H1 (cell line): ENCODE results near the gene NOTUM.
A peak's percentile ranks its signal among the peaks of the same experiment; 100 is the strongest.

ENCODE experiments used
- ASH2L ChIP-seq: fragments of 200-600, 300-600 bp; sonication (generic); IDR thresholded peaks from one replicate; pipeline ENCODE4 v1.7.1; 2017; ENCODE audit warnings: low read length
- CTBP2 ChIP-seq: IDR thresholded peaks from 2 replicates; pipeline ENCODE4 v1.7.0; 2011; ENCODE audit warnings: borderline replicate concordance, mild to moderate bottlenecking, moderate library complexity, mixed read lengths, low read length; ENCODE audit not compliant: insufficient read depth, insufficient read length
- EP300 ChIP-seq, 2 experiments: IDR thresholded peaks; 1 replicate in 1 of 2; 2 replicates in 1 of 2; pipeline ENCODE4 v1.6.1; 2011 to 2012; ENCODE audit warnings: low read depth in 2 of 2, low read length in 2 of 2, mild to moderate bottlenecking in 2 of 2, borderline replicate concordance in 1 of 2, inconsistent platforms in 1 of 2, moderate library complexity in 1 of 2
- GTF2F1 ChIP-seq: IDR thresholded peaks from 2 replicates; pipeline ENCODE4 v1.6.1; 2012; ENCODE audit warnings: low read depth, low read length, improper control_type of control experiment, borderline replicate concordance
- MAFK ChIP-seq: IDR thresholded peaks from 2 replicates; pipeline ENCODE4 v1.6.1; 2012; ENCODE audit warnings: low read depth, mild to moderate bottlenecking, improper control_type of control experiment, low read length
- NANOG ChIP-seq: IDR thresholded peaks from 2 replicates; pipeline ENCODE4 v1.6.1; 2011; ENCODE audit warnings: low read length, low read depth, mild to moderate bottlenecking, inconsistent platforms; ENCODE audit not compliant: insufficient read depth, poor library complexity, severe bottlenecking
- POLR2A ChIP-seq, 2 experiments: IDR thresholded peaks; 1 replicate in 1 of 2; 2 replicates in 1 of 2; pipeline ENCODE4 v1.6.1; 2011; ENCODE audit warnings: low read depth in 2 of 2, low read length in 2 of 2, mild to moderate bottlenecking in 2 of 2; ENCODE audit errors: control extremely low read depth in 1 of 2
- SIN3A ChIP-seq, 2 experiments: IDR thresholded peaks in 1 of 2; conservative IDR thresholded peaks in 1 of 2; 2 replicates each; pipeline ENCODE4 v1.6.1; 2011 to 2012; ENCODE audit warnings: low read length in 2 of 2, improper control_type of control experiment in 1 of 2, low read depth in 1 of 2, mild to moderate bottlenecking in 1 of 2
- SP2 ChIP-seq: IDR thresholded peaks from 2 replicates; pipeline ENCODE4 v1.6.1; 2012; ENCODE audit warnings: mild to moderate bottlenecking, low read length, inconsistent platforms
- TCF12 ChIP-seq: IDR thresholded peaks from 2 replicates; pipeline ENCODE4 v1.6.1; 2011; ENCODE audit warnings: low read depth, mild to moderate bottlenecking, low read length
- YY1 ChIP-seq: IDR thresholded peaks from 2 replicates; pipeline ENCODE4 v1.6.1; 2011; ENCODE audit warnings: low read depth, mild to moderate bottlenecking, low read length
- TF ChIP-seq, protein P1 (sequence below), 3 experiments: IDR thresholded peaks; 1 replicate in 2 of 3; 2 replicates in 1 of 3; pipeline versions ENCODE4 v1.5.1 to v1.6.1; 2011; ENCODE audit warnings: low read length in 3 of 3, mild to moderate bottlenecking in 3 of 3, inconsistent platforms in 2 of 3, low read depth in 1 of 3, moderate library complexity in 1 of 3; ENCODE audit not compliant: insufficient read depth in 1 of 3; ENCODE audit errors: control extremely low read depth in 1 of 3

DNA sequence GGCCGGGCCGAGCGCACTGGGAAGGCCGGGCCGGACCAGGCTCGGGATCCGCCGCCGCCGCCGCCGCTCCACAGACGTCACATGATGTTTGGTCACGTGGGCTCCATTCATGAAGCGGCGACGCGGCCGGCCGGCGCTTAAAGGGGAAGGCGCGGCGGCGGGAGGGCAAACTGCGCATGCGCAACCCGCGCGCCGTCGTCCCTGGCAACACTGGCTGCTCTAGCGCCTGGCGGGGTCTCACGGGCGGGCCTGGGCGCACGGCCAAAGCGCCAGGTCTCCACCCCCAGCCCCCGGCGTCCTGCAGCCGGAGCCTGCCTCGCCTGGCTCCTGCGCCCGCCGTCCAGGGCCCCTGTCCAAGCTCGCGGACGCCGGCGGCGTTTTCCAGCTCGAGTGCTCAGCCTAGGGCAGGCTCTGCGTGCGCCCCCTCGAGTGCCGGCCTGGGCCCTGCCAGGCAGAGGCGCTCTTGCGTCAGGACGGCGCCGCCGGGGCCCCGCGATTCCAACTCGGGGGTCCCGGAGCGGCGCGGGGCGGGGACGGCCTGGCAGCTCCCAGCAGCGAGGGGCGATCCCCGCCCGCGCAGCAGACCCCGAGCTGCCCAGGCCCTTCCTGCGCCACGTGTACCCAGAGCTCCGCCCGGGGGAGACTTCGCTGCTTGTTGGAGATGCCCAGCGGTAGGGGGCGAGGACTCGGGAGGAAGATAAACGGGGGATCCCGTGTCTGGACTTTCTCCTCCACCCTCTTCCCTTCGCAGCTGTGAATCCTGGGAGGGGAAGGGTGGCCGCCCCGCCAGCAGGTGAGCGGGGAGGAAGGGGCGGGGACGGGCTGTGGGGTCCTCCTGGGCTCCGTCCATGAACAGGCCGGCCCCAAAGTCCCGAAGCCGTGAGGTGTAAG is 33.1 kb downstream of the NOTUM start, which contains the start of gene MAFG:
- TF ChIP-seq, protein P1, sequence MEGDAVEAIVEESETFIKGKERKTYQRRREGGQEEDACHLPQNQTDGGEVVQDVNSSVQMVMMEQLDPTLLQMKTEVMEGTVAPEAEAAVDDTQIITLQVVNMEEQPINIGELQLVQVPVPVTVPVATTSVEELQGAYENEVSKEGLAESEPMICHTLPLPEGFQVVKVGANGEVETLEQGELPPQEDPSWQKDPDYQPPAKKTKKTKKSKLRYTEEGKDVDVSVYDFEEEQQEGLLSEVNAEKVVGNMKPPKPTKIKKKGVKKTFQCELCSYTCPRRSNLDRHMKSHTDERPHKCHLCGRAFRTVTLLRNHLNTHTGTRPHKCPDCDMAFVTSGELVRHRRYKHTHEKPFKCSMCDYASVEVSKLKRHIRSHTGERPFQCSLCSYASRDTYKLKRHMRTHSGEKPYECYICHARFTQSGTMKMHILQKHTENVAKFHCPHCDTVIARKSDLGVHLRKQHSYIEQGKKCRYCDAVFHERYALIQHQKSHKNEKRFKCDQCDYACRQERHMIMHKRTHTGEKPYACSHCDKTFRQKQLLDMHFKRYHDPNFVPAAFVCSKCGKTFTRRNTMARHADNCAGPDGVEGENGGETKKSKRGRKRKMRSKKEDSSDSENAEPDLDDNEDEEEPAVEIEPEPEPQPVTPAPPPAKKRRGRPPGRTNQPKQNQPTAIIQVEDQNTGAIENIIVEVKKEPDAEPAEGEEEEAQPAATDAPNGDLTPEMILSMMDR (IDR thresholded peaks at IDR 0.05; ENCODE audit: control extremely low read depth in 1 of 3, insufficient read depth in 1 of 3, low read depth in 1 of 3, low read length in 3 of 3): peak; percentile 60 to 65 (median 63)
- peak in 1 of 2 experiments; percentile 31; a peak in 1 of 4 replicates for TF ChIP-seq SIN3A (conservative IDR thresholded peaks at IDR 0.05 in 1 of 2, IDR thresholded peaks at IDR 0.05 in 1 of 2; ENCODE audit: low read depth in 1 of 2, low read length in 2 of 2)
- TF ChIP-seq YY1: no peak
- TF ChIP-seq SP2: no peak
- no peak for TF ChIP-seq POLR2A (IDR thresholded peaks at IDR 0.05; ENCODE audit: control extremely low read depth in 1 of 2, low read depth in 2 of 2, low read length in 2 of 2)
- TF ChIP-seq CTBP2: no peak
- TF ChIP-seq MAFK: no peak
- no peak for TF ChIP-seq GTF2F1
- TF ChIP-seq EP300 (IDR thresholded peaks at IDR 0.05; ENCODE audit: borderline replicate concordance in 1 of 2, low read depth in 2 of 2, low read length in 2 of 2): peak in 1 of 2 experiments; percentile 22; a peak in 1 of 3 replicates
- TF ChIP-seq NANOG: no peak
- TF ChIP-seq ASH2L: peak; percentile 54
- no peak for TF ChIP-seq TCF12
